Body of pancreas (tissue), 4 donors: ENCODE results near the gene WLS.

Experiments
- CTCF ChIP-seq, 7 experiments: fragments of 450-650 bp in 4 of 7; fragments of 200-600 bp in 3 of 7; sonication (generic) in 3 of 7; IDR thresholded peaks; one replicate each; pipeline ENCODE4 v1.5.1; 2016 to 2019; ENCODE audit warnings: antibody characterized with exemption in 7 of 7
- POLR2A ChIP-seq, 3 donors: fragments of 450-650 bp; IDR thresholded peaks; one replicate each; pipeline ENCODE4 v1.6.1; 2016; ENCODE audit warnings: antibody characterized with exemption in 3 of 3, mild to moderate bottlenecking in 2 of 3

GRCh38 chr1:68141071-68142021 lies 91.0 kb downstream of the WLS start:
- TF ChIP-seq POLR2A (IDR thresholded peaks at IDR 0.05): peak in 2 of 3 donors; percentile 34 to 55
- no peak for TF ChIP-seq CTCF (IDR thresholded peaks at IDR 0.05)
